Hair follicle dermal papilla cell (primary cell): Measurements from ENCODE around the gene LRFN5. TPM values are rescaled to one million over a fixed set of nuclear protein-coding genes. Genes with fewer than 3 reads are reported as not detected.

Experiments
- small RNA-seq: library from RNA; depleted of rRNA; stranded (forward); fragments of <200 nt; gene quantifications from one replicate; pipeline ENCODE3, GENCODE V24; 2012
- total RNA-seq: library from RNA; depleted of rRNA; stranded (reverse); fragments of >200 nt; gene quantifications from 2 replicates; pipeline ENCODE4 v1.2.3, GENCODE V29; 2012

Gene LRFN5
- 0.16 TPM in 1 of 2 replicates, not detected in the other for total RNA-seq

GRCh38 chr14:41606532-41607303, at the start of gene LRFN5:
Gene LRFN5 (plus strand): TSS chr14:41606876.

Small RNA genes lying within 50 kb of the gene (small RNA-seq; reads per million reads assigned to genes)
- gene RF00322, result not detected
